Measurements from ENCODE around the gene IFITM10.

IFITM10 gene

DNA sequence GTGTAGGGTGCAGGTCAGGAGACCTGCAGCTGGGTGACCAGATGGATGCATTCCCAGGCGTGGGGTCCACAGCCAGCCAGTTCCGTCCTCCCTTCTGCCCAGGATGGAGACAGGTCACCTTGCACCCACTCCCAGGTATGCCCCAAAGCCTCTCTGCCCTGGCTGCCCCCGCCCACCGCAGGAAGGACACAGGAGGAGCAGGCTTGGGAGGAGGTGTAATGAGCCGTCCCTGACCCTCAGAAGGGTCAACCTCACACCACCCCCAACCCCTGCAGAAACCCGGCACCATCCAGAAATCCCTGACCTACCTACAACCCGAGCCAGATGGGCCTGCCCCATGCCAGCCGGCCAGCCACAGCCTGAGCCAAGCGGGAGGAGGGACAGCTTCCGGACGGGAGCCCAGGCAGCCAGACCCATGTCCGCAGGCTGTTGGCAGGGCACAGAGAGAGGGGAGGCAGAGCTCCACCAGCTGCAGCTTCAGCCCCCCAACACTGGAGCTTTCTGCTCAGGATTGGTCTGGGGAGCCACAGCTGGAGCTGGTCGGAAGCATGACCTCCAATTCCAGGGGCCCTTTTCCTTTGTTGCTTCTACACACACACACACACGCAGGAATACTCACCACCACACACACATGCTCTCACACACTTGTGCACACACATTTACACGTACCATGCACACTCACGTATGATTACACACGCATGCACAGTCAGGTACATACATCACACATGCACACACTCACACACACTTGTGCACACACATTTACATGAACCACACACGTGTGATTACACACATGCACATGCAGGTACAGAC, 5.3 kb downstream of the IFITM10 start:
- TF ChIP-seq, protein P1, sequence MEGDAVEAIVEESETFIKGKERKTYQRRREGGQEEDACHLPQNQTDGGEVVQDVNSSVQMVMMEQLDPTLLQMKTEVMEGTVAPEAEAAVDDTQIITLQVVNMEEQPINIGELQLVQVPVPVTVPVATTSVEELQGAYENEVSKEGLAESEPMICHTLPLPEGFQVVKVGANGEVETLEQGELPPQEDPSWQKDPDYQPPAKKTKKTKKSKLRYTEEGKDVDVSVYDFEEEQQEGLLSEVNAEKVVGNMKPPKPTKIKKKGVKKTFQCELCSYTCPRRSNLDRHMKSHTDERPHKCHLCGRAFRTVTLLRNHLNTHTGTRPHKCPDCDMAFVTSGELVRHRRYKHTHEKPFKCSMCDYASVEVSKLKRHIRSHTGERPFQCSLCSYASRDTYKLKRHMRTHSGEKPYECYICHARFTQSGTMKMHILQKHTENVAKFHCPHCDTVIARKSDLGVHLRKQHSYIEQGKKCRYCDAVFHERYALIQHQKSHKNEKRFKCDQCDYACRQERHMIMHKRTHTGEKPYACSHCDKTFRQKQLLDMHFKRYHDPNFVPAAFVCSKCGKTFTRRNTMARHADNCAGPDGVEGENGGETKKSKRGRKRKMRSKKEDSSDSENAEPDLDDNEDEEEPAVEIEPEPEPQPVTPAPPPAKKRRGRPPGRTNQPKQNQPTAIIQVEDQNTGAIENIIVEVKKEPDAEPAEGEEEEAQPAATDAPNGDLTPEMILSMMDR (IDR thresholded peaks at IDR 0.05), result no peak

DNA sequence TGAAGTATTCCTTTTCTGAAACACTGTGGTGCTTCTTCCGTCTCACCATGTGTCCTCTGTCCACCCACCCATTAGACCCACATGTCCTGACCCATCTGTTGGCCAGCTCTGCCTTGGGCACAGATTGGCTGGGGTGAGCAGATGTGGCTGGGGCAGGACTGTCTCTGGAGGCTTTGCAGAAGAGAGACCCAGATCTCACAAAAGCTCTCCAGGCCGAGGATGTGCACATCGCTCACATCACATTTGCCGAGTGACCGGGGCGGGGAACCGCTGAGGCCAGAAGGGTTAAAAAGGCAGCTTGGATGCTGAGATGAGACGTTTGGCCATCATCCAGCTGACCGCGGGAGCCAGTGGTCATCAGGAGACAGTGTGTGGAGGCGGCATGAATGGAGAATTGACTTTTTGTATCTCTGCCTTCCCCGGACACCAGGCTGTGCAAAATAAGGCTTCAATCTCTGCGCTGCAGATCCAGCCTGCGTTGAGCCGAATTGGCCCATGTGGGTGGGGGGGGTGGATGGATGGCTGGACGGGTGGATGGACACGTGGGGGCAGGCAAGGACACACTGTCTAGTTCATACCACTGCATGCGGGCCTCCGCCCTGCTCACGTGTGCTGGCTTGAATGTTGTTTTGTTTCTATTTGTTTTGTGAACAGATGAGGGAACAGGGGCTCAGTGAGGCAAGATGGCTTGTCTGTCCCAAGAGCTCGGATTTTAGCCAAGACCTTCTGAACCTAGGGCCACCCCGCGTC, 6.1 kb downstream of the IFITM10 start:
- TF ChIP-seq, protein P1 (IDR thresholded peaks at IDR 0.05), result no peak

DNA sequence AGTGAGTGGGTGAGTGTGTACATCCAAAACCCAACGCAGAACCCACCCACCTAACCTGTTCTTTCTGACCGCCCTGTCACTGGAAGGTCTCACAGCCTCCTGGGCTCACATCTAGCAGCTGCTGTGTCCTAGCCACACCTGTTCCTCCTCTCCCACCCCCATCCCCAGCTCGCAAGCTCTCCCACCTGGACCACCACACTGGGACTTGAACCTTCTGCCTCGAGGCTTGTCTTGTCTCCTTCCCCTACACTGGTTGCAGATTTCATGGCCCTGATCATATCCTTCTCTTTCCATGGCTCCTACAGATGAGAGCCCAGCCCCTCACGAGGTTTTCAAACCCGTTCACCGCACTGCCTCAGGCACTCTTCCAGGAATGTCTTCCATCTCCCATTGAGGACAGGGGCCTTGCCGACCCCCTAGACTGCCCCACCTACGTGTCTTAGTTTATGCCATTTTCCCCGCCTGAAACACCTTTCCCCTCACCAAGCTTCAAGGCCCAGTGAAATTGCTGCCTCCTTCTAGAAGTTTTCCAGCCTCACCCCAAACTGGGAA, 6.7 kb downstream of the IFITM10 start:
- TF ChIP-seq, protein P1 (IDR thresholded peaks at IDR 0.05), result no peak

DNA sequence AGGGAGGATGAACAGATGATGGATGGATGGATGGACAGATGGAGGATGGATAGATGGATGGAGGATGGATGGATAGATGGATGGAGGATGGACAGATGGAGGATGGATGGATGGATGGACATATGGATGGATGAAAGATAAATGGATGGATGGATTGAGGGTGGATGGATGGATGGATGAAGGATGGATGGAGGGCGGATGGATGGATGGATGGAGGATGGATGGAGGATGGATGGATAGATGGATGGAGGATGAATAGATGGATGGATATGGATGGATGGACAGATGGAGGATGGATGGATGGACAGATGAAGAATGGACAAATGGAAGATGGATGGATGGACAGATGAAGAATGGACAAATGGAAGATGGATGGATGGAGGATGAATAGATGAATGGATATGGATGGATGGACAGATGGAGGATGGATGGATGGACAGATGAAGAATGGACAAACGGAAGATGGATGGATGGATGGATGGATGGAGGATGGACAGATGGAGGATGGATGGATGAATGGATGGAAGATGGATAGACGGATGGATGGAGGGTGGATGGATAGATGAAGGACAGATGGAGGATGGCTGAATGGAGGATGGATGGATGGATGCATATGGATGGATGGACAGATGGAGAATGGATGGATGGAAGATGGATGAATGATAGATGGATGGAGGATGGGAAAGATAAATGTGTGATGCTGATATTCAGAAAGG, 7.4 kb downstream of the IFITM10 start:
- TF ChIP-seq, protein P1 (IDR thresholded peaks at IDR 0.05), result no peak

DNA sequence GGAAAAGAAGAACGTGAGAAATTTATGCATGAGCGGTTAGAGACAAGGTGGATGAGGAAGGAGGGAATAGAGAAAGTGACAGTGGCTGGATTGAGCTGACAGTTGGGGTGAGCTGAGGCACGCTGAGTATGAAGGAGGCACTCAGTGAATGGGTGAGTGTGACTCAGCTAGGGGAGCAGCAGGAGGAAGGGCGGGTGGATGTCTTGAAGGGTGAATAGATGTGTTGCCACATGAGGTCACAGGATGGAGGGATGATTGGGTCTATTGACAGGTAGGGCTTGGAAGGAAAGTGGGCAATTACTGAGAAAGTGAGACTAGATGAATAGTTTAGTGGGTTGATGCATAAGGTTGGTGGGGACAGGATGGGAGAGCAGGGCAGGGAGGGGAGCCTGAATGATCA, 8.0 kb downstream of the IFITM10 start:
- TF ChIP-seq, protein P1 (IDR thresholded peaks at IDR 0.05), result no peak

DNA sequence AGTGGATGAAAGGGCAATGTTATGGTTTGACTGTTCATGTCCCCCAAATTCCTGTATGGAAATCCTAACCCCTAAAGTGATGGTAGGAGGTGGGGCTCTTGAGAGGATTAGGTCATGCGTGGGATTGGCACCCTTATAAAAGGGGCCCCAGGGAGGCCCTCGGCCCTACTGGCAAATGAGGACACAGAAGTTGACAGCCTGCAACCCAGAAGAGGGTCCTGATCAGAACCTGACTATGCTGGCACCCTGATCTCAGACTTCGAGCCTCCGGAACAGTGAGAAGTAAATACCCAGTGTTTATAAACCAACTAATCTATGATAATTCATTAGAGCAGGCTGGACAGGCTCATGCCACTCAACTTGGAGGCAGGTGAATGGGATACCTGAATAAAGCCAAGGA, 8.7 kb downstream of the IFITM10 start:
- TF ChIP-seq, protein P1 (IDR thresholded peaks at IDR 0.05), result no peak

DNA sequence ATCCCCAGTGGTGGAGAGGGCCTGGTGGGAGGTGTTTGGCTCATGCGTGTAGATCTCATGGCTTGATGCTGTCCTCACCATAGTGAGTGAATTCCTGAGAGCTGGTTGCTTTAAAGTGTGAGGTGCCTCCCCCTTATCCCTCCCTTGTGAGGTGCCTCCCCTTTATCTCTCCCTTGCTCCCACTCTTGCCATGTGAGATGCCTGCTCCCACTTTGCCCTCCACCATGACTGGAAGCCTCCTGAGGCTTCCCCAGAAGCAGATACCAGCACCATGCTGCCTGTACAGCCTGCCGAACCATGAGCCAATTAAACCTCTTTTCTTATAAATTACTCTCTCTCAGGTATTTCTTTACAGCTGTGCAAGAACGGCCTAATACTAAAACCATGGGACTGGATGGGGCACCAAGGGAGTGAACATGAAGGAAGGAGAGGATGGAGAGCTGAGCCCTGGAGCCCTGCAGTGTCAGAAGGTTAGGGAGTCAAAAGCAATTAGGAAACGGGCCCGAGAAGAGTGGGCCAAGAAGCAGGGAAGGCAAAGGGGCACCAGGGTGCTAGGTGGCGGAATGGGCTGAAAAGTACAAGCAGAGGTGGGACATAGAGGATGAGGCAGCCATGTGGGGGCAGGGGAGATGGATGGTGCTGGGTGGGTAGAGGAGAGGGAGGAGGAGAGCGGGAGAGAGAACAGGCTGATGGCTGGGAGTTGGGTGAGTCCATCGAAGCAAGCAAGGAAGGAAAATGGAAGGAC, 9.4 kb downstream of the IFITM10 start:
- TF ChIP-seq, protein P1 (IDR thresholded peaks at IDR 0.05), result no peak
